SK-MEL-5 (cell line): ENCODE results near the gene GMEB2. TPM values are rescaled to one million over a fixed set of nuclear protein-coding genes. Genes with fewer than 3 reads are reported as not detected.
"Not testable (repeated sequence)": the region's sequence is repeated elsewhere in the genome, so short reads cannot be mapped to it uniquely, and the experiment has no call there.

Experiments
- DNase-seq: peaks from one replicate; pipeline ENCODE4 v3.0.0-alpha.2; 2016; ENCODE audit warnings: low read depth, low spot score
- in situ Hi-C: cut with HindIII; loops from 2 replicates; pipeline ENCODE4 v1.10.0; 2016; ENCODE audit warnings: low sequenced_read_pairs, high pct_unique_total_duplicates, low pct_unique_long_range_greater_than_20kb
- total RNA-seq: library from RNA; depleted of rRNA; stranded (reverse); fragments of >200 nt; shearing (Covaris generic); gene quantifications from 2 replicates; pipeline ENCODE4 v1.2.3, GENCODE V29; 2014

The GMEB2 gene
- total RNA-seq, 1 experiment from 2014 or later, result 10.5 TPM

DNA sequence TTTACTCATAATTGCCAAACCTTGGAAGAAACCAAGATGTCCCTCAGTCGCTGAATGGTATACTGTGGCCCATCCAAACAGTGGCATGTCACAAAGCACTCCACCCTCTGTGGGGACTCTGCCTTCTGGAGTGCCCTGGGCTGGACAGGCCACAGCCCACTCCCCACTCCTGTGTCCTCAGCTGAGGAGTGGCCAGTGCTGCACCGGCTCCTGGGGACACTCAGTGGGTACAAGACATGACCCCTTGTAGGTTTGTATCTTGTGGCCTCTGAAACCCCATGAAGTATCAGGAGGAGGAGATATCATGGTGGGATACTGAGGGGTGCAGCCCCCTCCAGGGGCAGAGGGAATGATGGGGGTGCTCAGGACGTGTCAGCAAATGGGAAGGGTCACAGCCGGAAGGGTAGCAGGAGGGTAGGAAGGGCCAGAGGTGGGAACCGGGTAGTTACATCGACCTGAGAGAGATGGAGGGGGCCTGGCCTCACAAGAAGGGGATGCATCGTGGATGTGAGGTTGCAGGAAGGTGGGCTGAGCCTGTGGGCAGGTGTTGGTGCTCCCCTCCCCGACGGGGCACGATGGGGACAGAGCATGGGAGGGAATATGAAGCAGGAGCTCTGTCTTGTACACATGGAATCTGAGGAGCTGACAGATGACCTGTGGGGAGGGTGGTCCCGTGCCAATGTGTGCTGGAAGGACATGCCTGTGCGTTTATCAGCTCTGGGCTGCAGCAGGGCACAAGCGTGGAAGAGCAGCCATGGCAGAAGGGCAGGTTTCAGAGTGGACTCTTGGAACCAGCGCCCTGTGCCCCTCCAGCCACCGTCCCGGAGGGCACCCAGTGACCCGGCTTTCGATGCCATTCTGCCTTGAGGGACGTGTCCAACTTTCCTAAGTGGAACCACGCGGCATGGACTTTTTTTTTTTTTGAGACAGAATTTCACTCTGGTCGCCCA, 41.0 kb downstream of the GMEB2 start:
- in situ Hi-C loops, result no loop called here

DNA sequence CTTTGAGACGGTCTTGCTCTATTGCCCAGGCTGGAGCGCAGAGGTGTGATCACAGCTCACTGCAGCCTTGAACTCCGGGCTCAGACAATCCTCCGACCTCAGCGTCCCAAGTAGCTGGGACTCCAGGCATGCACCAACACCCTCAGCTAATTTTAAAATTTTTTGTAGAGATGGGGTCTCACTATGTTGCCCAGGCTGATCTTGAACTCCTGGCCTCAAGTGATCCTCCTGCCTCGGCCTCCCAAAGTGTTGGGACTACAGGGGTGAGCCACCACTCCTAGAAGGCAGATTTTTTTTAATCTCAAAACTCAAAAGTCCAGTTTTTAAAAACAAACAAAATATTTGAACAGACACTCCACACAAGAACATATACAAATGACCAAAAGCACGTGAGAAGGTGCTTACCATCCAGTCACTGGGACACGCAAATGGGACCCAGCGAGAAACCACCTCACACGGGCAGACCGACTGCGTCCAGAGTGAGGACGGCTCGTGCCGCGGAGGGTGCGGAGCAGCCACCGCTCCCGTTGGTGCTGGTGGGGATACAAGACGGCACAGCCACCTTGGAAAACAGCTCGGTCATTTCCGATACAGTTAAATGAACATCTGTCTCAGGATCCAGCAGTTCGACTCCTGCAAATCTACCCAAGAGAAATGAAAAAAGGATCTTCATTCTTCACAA, 44.4 kb downstream of the GMEB2 start:
- in situ Hi-C loops, result no loop called here
- DNase-seq, result no peak

More for the DNA sequence above, 41.0 kb downstream of the GMEB2 start:
- no peak for DNase-seq

DNA sequence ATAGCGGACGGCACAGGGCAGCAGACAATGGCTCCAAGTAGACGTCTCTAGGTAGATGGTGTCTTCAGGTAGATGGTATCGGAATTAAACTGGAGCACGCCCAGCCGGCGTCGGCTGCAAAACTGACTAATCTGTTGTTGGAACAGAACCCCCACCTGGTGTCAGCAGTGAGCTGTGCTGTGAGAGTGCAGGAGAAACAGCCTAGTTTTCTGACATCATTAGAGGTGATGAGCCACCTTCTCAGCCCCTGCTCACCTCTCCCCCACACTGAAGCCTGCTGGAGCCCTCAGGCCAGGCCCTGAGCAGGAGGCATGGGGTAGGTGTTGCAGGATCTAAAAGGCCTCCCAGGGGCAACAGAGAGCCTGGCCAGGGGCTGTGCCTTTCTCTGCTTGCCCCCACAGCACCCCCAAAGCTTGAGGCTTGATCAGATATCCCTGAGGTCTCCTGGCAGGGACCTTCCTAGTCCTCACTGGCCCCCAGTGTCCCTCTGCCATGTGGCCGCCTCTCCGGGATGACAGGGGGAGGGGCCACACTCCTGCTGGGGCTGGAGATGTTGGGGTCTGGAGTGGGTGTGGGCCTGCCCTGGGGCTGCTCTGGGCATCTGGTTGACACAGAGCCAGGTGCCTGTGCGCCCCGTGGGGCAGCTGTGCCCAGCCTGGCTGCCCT, 46.0 kb downstream of the GMEB2 start:
- DNase-seq, result peak; percentile 49
- in situ Hi-C loops, result no loop called here

DNA sequence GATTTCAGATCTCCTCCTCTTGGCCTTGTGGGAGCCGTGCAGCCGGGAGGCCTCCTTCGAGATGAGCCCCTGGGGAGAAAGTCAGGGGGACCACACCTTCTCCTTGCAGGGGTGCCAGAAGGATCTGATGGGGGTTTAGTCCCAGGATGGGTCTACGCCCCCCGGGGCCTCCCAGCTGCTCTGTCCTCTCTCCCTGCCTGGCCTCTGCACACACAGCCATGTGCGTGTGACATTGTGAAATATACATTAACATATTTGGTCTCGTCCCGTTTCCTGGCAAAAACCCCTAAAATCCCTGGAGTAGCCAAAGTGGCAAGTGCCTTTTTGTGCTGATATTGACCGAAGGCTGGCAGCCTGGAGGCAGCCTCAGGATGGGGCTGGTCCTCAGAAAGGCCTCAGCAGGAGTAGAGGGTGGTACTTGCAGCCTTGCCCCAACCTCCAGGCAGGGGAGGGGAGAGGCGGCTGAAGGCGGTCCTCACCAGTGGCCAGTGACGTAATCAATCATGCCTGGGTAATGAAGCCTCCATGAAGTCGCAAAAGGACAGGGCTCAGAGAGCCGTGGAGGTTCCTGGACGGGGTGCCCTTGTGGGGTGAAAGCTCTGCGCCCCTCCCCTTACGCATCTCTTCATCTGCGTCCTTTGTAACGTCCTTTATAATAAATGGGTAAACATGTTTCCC, 47.7 kb downstream of the GMEB2 start:
- in situ Hi-C loops, result no loop called here
- no peak for DNase-seq

DNA sequence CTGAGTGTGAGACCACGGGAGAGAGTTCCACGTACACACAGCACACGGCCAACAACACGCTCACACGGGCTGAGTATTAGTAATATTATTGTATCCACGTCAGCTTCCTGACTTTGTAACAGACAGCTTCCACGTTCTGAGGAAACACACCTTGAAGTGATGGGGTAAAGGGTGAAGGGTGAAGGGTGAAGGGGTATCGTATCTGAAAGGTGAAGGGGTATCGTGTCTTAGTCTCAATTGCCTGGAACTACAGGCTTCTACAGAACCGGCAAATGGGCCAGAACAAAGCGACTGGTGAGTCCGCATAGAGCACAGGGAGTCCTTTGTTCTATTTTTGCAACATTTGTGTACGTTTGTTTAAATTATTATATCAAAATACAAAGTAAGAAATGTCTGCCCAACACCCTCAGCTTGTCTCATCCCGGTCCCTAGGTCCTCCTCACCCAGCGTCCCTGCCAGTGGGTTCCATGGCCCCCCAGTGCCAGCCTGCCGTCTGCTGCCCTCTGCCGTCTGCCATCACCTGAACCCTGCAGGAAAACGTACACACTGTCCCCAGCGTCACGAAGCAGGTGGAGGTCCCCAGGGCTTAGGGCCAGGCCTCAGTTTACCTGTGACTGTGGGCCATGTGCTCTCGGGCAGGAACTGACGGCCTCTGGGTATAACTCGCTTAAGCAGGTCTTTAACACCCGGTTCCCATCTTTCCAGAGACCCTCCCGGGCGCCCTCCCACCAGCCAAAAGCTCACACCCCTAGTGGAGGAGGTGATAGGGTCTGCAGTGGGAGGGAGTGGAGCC, 48.5 kb downstream of the GMEB2 start:
- in situ Hi-C loops, result no loop called here
- no peak for DNase-seq

DNA sequence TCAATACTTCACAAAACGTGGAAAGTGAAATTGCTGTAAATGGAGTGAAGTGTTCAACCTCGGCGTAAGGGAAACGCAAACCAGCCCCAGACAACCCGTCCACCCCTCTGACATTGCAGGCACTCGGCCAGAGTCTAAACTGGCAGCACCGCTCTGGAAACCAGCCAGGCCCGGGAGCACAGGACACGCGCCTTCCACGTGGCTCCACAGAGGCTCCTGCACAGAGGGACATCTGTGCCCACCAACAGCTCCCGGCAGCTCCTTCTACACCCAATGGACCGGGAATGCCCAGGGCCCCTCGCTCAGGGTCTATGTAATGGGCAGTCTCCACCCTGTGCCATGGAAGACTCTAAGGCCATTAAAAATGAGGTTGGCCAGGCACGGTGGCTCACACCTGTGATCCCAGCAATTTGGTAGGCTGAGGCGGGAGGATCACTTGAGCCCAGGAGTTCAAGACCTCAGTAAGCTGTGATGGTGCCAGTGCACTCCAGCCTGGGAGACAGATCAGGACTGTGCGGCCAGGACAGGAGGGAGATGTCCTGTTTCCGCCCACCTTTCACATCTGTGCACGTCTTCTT, 49.5 kb downstream of the GMEB2 start:
- in situ Hi-C loops, result no loop called here

DNA sequence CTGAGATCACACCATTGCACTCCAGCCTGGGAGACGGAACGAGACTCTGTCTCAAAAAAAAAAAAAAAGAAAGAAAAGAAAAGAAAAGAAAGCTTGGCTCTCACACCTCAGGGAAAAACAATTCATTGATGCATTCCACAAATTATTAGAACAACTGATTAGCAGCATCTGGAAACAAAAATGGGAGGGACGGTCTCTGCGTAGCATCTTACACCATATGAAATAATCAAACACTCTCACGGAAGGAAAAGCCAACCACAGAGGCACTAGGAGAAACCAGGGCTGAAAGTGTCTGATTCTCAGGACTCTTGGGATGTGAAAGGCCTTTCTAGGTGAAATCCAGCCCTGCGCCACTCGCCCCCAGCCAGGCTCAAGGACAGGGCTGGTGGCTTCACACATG, 50.6 kb downstream of the GMEB2 start:
- DNase-seq, result no peak
- in situ Hi-C loops, result no loop called here

More for the DNA sequence above, 49.5 kb downstream of the GMEB2 start:
- peak; percentile 86 for DNase-seq

DNA sequence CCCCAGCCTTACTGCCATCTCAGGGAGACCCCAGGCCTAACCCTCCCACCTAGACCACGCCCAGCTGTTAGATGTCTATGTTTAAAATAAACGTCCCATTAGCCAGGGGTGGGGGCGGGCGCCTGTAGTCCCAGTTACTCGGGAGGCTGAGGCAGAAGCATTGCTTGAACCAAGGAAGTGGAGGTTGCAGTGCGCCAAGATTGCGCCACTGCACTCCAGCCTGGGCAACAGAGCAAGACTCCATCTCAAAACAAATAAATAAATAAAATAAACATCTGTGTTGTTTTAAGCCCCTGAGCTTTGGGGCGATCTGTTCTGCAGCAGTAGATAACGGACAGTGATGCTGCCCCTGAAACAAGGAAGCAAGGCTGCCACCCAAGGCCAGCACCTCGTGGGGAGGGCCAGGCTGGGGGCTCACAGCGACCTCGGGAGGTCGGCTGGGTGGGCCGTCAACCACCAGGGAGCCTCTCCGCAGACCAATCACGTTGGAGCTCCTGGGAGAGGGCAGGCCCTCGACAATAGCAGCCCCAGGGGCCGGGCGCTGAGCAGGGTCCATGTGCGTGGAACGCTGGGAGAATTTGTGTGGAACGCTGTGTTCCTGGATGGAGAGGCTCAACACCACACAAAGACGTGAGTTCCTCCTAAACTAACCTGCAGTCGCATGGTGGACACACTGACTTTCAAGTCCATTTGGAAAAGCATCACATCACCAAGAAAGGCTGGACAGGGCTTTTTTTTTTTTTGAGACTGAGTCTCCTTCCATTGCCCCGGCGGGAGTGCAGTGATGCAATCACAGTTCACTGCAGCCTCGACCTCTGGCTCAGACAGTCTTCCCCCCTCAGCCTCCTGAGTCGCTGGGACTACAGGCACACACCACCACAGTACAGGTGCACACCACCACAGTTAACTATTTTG, 51.8 kb downstream of the GMEB2 start:
- DNase-seq, result no peak

DNA sequence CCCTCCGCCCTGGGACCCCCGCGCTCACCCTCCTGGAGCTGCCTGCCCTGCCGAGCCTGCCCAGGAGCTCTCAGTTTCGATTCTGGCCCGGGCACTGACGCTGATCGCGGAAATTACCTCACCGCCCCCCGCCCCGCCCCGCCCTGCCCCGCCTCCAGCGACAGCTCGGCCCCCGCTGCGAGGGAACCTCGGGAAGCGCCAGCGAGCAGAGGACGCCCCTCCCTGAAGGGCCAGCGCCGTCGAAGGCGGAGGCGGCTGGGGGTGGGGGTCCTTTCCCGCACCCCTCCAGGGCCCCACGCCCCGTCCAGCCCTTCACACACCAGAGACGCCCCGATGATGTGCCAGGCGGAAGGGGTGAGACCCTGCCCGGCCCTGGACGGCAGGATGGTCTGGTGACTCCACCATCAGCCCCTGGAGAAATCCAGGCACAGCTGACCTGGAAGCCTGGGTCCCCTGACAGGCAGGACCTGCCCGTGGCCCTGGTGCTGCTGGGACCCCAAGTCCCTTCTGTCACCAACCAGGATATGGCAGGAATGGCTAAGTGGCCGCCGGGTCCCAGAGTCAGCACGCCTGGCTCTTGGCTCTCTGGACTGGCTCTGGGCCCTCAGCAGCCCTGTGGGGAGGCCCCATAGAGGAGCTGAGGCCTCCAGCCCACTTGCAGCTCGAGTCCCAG, 52.6 kb downstream of the GMEB2 start, which contains the start of gene HELZ2:
HELZ2 (minus strand) TSS at position 84 of the 673 bp plus-strand sequence. CDS start 1,854 bp downstream, outside the sequence.
- in situ Hi-C loops, result no loop called here

More for the DNA sequence above, 51.8 kb downstream of the GMEB2 start:
- in situ Hi-C loops, result no loop called here

DNA sequence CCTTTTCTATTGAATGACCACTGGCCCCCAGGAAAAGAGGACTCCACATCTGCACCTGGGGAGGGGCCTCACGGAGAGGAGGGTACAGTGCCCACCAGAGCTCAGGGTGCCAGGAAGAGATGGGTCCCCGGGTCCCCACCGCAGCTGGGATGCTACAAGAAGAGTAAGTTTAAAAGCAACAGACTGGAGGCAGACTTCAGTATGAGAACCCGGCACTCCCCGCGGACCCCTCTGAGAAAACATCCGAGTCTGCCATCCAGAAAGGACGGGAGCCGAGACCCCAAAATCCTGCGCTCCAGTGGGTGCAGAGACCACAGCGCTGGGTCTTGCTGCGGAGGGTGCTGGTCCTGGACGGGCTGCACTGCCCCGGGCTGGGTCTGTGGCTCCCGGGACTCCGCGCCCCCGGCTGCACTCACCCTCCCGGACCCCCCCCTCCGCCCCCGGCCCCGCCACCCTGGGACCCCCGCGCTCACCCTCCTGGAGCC, 53.2 kb downstream of the GMEB2 start:
- in situ Hi-C loops, result no loop called here
- no peak for DNase-seq

More for the DNA sequence above, 52.6 kb downstream of the GMEB2 start, which contains the start of gene HELZ2:
- peak; percentile 69 for DNase-seq

DNA sequence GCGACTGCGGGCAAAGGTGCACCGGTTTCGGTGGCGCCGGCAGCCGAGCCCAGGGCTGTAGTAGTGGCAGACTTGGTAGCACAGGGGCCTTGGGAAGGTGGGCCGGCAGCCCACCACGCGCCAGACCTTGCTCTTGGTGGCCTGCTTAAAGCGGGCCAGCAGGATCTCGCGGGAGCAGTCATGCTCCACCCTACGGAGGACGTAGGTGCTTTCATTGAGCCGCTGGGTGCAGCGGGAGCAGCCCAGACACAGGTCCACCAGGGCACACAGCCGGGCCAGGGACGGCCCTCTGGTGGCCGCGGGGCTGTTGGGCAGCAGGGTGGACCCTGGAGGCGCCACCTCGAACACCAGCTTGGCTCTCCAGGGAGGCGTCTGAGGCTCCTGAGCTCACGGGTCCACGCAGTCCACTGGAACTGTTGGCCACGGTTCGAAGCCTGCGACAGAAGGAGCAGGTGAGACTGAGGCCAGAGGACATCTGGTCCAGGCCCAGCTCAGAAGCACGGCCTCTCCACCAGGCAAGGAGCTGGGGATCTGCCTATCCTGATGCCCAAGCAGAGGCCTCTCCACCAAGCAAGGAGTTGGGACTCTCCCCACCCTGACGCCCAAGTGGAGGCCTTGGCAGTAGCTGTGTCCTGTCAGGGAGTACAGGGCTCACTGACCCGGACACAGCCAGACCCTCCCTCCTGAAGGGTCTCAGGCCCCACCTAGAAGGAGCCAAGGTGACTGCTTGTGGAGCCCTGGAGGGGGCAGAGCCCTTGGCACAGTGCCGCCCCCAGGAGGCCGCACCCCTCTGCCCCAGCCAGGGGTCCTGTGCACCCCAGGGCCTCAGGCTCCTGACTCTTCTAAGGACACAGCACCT, 53.9 kb downstream of the GMEB2 start:
- in situ Hi-C loops, result no loop called here
- no peak for DNase-seq

DNA sequence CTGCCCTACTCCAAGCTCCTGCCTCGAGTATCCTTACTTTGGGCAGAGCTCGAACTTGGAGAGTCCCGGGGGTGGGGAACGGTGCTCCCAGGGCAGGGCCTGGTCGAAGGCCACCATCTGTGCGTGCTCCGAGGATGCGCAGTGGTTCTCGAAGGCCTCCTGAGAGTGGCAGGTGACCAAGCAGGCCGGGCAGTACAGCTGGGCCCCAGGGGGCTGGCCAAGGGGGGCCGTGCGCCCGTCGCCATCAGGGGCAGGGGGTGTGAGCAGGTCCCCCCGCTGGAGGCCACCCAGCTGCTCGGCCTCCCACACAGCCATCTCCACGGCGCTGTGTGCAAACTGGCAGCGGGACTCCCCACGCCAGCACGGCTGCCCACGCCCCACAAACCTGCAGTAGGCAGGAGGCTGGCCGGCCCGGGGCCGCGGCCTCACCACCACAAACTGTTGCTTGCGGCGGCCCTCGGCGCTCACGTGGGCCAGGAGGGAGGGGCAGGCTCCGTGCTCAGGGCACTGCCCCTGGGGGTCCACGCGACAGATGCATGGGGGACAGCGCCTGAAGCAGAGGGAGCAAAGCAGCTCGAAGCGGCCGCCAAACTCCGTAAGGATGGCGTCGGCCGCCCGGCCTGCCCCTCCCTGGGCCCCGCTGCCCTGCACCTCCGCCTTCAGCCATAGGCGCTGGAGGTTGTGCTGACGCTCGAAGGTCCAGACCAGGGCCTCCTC, 54.7 kb downstream of the GMEB2 start:
- no peak for DNase-seq
- in situ Hi-C loops, result no loop called here

DNA sequence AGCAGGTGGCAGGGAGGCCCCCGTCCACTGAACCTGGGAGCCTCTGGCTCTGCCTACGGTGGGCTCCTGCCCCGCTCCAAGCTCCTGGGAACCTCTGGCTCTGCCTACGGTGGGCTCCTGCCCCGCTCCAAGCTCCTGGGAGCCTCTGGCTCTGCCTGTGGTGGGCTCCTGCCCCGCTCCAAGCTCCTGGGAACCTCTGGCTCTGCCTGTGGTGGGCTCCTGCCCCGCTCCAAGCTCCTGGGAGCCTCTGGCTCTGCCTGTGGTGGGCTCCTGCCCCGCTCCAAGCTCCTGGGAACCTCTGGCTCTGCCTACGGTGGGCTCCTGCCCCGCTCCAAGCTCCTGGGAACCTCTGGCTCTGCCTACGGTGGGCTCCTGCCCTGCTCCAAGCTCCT, 55.8 kb downstream of the GMEB2 start:
- in situ Hi-C loops, result not testable (repeated sequence)

More for the DNA sequence above, 55.8 kb downstream of the GMEB2 start:
- DNase-seq, result not testable (repeated sequence)
